Keratinocyte (primary cell): Measurements from ENCODE around the gene PIAS1.

Source experiments
- CTCF ChIP-seq, 3 experiments: IDR thresholded peaks in 1 of 3; conservative IDR thresholded peaks in 1 of 3; optimal IDR thresholded peaks in 1 of 3; 2 replicates in 2 of 3; 3 replicates in 1 of 3; pipeline versions ENCODE3 to v1.5.1; 2011; ENCODE audit warnings: low read length in 3 of 3, mild to moderate bottlenecking in 3 of 3, moderate library complexity in 2 of 3, control low read depth in 1 of 3, inconsistent platforms in 1 of 3; ENCODE audit not compliant: insufficient read depth in 2 of 3; ENCODE audit errors: extremely low read depth in 1 of 3
- EZH2 ChIP-seq: IDR thresholded peaks from one replicate; pipeline ENCODE4 v1.6.1; 2012; ENCODE audit warnings: inconsistent platforms, mild to moderate bottlenecking, low read length, moderate library complexity

DNA sequence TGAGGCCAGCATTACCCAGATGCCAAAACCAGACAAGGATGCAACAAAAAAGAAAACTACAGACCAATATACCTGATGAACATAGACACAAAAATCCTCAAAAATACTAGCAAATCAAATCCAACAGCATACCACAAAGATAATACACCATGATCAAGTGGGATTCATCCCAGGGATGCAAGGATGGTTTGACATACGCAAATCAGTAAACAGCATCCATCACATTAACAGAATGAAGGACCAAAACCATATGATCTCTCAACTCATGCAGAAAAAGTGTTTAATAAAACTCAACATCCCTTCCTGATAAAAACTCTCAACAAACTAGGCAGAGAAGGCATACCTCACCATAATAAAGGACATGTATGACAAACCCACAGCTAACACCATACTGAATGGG, 14.0 kb upstream of the PIAS1 start:
- TF ChIP-seq CTCF (optimal IDR thresholded peaks at IDR 0.05 in 1 of 3, IDR thresholded peaks at IDR 0.05 in 1 of 3, conservative IDR thresholded peaks at IDR 0.05 in 1 of 3; ENCODE audit: extremely low read depth in 1 of 3, insufficient read depth in 2 of 3, low read length in 3 of 3) (no peak), EZH2 (no peak)
